ENCODE results near the gene UPB1. TPM values are rescaled to one million over a fixed set of nuclear protein-coding genes. Genes with fewer than 3 reads are reported as not detected.

The UPB1 gene
- total RNA-seq = 0.94 TPM

DNA sequence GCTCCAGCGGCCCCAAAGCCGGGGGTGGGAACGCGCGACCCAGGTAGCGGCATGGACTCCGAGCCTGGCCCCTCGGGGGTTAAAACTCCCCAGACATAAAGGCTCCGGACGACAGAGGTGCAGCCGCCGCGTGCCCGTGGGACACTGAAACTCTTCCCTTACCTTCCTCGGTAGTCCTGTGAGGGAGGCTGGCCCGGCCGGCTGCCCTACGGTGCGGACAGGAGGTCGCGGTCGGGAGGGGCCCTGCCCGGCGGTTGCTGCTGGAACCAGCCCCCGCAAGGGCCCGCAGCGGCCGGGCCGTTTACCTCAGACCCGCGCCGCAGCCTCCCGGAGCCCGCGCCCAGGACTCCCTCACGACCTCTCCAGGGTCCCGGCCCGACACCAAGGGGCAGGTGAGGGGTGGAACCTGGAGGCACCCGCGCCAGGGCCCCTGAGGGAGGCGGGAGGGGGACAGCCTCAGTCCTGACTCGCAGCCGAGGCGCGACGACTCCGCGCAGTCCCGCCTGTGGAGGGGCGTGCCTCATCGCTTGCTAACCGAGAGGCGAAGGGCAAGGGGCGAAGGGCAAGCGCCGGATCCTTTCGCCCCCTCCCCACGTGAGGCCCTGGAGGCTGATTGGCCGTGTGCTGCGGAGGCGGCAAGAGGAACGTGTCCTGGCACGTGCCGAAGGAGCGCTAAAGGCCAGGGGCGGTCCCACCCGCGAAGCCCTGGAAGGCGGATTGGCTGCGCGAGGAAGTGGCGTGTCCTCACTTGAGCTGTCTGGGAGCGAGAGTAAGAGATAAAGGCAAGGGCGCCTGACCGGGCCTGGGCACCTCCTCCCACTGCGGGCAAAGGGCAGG lies at the start of gene UPB1:
TSS of gene UPB1 (plus strand) at position 805 of the 837 bp plus-strand sequence. CDS start 72 bp downstream, outside the sequence.

DNA sequence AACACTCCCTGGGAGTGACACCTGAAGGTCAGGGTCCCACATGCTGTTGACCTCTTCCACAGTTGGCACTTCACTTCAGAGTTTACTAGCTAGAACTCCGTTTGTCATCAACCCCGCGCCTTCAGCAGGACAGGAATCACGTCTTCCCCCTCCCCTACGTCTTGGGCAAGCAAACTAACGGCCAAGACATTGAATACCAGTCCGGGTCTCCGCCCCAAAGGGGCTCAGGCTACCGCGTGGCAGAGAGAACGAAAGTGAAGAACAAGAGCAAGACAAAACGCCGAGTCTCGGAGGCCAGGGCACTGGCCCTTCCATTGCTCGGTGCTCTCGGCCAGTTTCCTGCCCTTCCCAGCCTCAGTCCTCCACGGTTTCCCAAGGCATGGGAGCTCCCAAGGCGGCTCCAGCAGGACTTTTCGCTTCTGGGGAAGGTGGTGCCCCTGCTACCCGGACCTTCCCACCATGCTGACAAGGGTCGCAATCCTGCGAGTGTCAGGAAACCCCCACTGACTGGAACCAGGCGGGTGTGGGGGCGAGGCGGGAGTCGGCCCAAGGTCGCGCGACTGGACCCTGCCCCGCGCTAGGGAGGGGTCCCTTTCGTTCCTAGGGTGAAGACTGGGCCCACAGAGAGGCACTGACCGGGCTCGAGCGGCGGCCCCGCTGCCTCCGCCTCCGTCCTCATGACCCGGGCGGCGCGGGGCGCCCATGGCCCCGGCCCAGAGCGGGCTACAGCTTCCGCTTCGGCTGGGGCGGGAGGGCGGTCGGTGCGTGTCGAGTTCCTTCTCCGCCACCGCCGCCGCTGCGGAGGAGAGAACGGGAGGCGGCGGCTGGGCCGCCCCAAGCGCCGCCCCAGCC lies 59.4 kb downstream of the UPB1 start, which contains the start of gene GUCD1:
TSS of gene GUCD1 (minus strand) at position 826 of the 852 bp plus-strand sequence. CDS start at position 679, 147 bp downstream.

DNA sequence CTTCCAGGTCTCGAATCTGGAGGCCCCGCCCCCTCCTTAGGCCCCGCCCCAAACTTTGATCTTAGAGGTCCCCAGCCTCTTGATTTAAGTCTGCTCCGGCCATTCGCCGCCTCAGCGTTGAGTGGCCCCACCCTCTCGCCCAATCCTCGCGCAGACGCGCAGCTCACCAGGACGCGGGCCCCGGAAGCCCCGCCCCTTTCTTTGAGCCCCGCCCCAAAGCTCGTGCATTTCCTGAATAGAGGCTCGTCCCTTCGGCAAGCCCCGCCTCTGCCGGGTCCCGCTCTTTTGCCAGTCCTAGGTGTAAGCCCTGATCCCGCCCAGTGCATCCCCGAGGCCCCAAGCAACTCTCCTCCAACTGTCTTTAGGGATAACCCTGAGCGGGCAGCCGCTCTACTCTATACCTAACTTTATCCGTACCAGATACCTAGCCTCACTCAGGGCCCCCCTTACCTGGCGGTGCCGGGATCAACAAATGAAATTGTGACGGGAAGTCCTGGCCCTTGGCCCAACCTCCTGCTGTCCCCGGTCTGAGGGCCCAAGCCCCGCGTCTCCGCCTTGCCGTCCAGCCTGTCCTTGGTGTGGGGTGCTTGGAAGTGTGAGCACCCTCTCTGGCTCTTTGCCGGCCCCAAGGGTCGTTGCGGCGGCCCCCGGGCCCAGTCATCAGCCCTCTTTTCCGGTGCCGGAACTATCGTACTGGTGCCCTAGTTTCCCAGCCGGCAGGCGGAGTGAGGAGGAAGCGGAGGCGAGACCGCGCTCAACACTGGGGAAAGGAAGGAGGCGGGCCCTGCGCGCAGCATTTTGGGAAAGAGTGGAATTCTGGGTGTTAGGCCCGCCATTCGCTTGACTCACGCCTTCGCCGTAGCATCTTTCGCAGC lies 60.3 kb downstream of the UPB1 start, which contains the start of gene SNRPD3:
TSS of gene SNRPD3 (plus strand) at position 835 of the 875 bp plus-strand sequence. CDS start 1,676 bp downstream, outside the sequence.

Other genes with a start within 250 kb of the UPB1 start
- 63.9 TPM for gene SPECC1L, start 224.5 kb upstream of the UPB1 start, total RNA-seq
- gene ADORA2A, start 67.7 kb upstream of the UPB1 start, total RNA-seq = 11.0 TPM
- 41.3 TPM for gene GUCD1, start 59.8 kb downstream of the UPB1 start, total RNA-seq
- 138 TPM for gene SNRPD3, start 60.7 kb downstream of the UPB1 start, total RNA-seq
- 12.5 TPM for gene LRRC75B, start 97.7 kb downstream of the UPB1 start, total RNA-seq
- gene GGT1, start 107.9 kb downstream of the UPB1 start, total RNA-seq = 5.6 TPM

Data from parietal lobe (tissue), 1 donor.